Common myeloid progenitor, CD34-positive (primary cell): ENCODE measurements around the gene PKD2.

ENCODE experiments used
- CTCF ChIA-PET: fragments of 350-600 bp; sonication (Branson Sonifier 250); formaldehyde crosslinking; loops from one replicate; lab custom pipeline; 2021; ENCODE audit warnings: antibody characterized with exemption; lab: Charles Lee
- POLR2A ChIA-PET: fragments of 350-600 bp; sonication (Branson Sonifier 250); formaldehyde crosslinking; loops from one replicate; lab custom pipeline; 2021; ENCODE audit warnings: antibody characterized with exemption; lab: Charles Lee
- DNase-seq, 3 donors: peaks; one replicate each; pipeline versions ENCODE4 v3.0.0 to v3.0.0-alpha.2; 2013
- H3K27ac ChIP-seq, 2 experiments: 1 replicate in 1 of 2; 2 replicates in 1 of 2; pipeline ENCODE4 v1.7.0; 2013; ENCODE audit warnings: inconsistent platforms in 2 of 2, low read length in 2 of 2, mild to moderate bottlenecking in 2 of 2, low read depth in 1 of 2, moderate library complexity in 1 of 2; ENCODE audit not compliant: severe bottlenecking in 2 of 2, insufficient read depth in 1 of 2, poor library complexity in 1 of 2
- H3K27me3 ChIP-seq, 5 experiments: replicated peaks in 2 of 5; 1 replicate in 3 of 5; 2 replicates in 2 of 5; pipeline versions ENCODE4 v1.6.1 to v1.7.0; 2013; ENCODE audit warnings: low read length in 4 of 5, mild to moderate bottlenecking in 2 of 5, moderate library complexity in 2 of 5, inconsistent platforms in 1 of 5; ENCODE audit not compliant: insufficient read depth in 5 of 5, control insufficient read depth in 4 of 5
- H3K36me3 ChIP-seq, 4 experiments: 1 replicate in 2 of 4; 2 replicates in 2 of 4; pipeline versions ENCODE4 v1.6.1 to v1.7.0; 2013; ENCODE audit warnings: low read length in 3 of 4, control low read depth in 1 of 4, mild to moderate bottlenecking in 1 of 4; ENCODE audit not compliant: control insufficient read depth in 4 of 4, insufficient read depth in 4 of 4
- H3K4me1 ChIP-seq, 4 experiments: 1 replicate in 3 of 4; 2 replicates in 1 of 4; pipeline versions ENCODE4 v1.6.1 to v1.7.1; 2013; ENCODE audit warnings: low read length in 3 of 4, mild to moderate bottlenecking in 3 of 4, control low read depth in 1 of 4, inconsistent platforms in 1 of 4, moderate library complexity in 1 of 4; ENCODE audit not compliant: control insufficient read depth in 4 of 4, insufficient read depth in 4 of 4; ENCODE audit errors: control extremely low read depth in 1 of 4
- H3K4me3 ChIP-seq, 7 experiments: 1 replicate in 4 of 7; 2 replicates in 3 of 7; pipeline versions ENCODE4 v1.5.1 to v1.7.0; 2013; ENCODE audit warnings: mild to moderate bottlenecking in 7 of 7, low read length in 6 of 7, moderate library complexity in 6 of 7, inconsistent platforms in 2 of 7, low read depth in 2 of 7, control low read depth in 1 of 7; ENCODE audit not compliant: insufficient read depth in 4 of 7, control insufficient read depth in 1 of 7; ENCODE audit errors: extremely low read depth in 1 of 7
- H3K9me3 ChIP-seq, 5 experiments: 1 replicate in 4 of 5; 2 replicates in 1 of 5; pipeline versions ENCODE4 v1.6.1 to v1.7.1; 2013; ENCODE audit warnings: low read length in 4 of 5, mild to moderate bottlenecking in 2 of 5, inconsistent platforms in 1 of 5, low read depth in 1 of 5, moderate library complexity in 1 of 5; ENCODE audit not compliant: control insufficient read depth in 4 of 5, insufficient read depth in 2 of 5; ENCODE audit errors: control extremely low read depth in 1 of 5
- WGBS: methylation state at CpG from one replicate; pipeline ENCODE4 v1.1.5; 2013; ENCODE audit not compliant: insufficient coverage; 5-methylcytosine and 5-hydroxymethylcytosine counted together

Gene PKD2

GRCh38 chr4:88008743-88009171 lies 1.3 kb downstream of the PKD2 start:
- ChIA-PET POLR2A (interaction anchor here (0.6 kb wide), 1 partner anchor 449 kb away, joined by 4 read pairs; no protein-coding TSS in a partner anchor), CTCF (interaction anchor here (3.5 kb wide), 1 partner anchor 13 kb away, joined by 17 read pairs; no protein-coding TSS in a partner anchor)
- no peaks in the 10 kb centered on the region for H3K36me3 ChIP-seq
- H3K27ac ChIP-seq = peak overlapping the region; percentile 62 to 71
- H3K27me3 ChIP-seq = no peaks in the 10 kb centered on the region
- 0% methylated on average over 2 of the region's 5 CpGs for WGBS
- H3K9me3 ChIP-seq = no peaks in the 10 kb centered on the region
- H3K4me1 ChIP-seq = peaks cover 37 to 57% (median 49%) of the 10 kb centered on the region in 4 experiments
- H3K4me3 ChIP-seq = peak overlapping the region in 6 of 7 experiments; percentile 78 to 93 (median 88)
- peak; percentile 33 to 80 (median 72) for DNase-seq

GRCh38 chr4:88009871-88010270 lies 2.4 kb downstream of the PKD2 start:
- WGBS = 76% methylated on average over 3 of the region's 5 CpGs
- H3K27ac ChIP-seq = no peak overlapping the region
- H3K4me3 ChIP-seq = peak overlapping the region in 5 of 7 experiments; percentile 7 to 90 (median 35)
- H3K9me3 ChIP-seq = no peaks in the 10 kb centered on the region
- no peak for DNase-seq
- peaks cover 43 to 68% (median 60%) of the 10 kb centered on the region in 4 experiments for H3K4me1 ChIP-seq
- ChIA-PET CTCF (interaction anchor here (0.6 to 3.5 kb wide), 4 partner anchors 12 to 149 kb away, joined by 3 to 17 read pairs (median 3); no protein-coding TSS in a partner anchor), POLR2A (interaction anchor here (0.6 kb wide), 1 partner anchor 161 kb away, joined by 6 read pairs; no protein-coding TSS in a partner anchor)
- H3K36me3 ChIP-seq = no peaks in the 10 kb centered on the region
- no peaks in the 10 kb centered on the region for H3K27me3 ChIP-seq

- no CpG with 5 or more reads among the region's 2 CpGs for WGBS
- Histone ChIP-seq H3K36me3 (no peaks in the 10 kb centered on the region), H3K27me3 (no peaks in the 10 kb centered on the region), H3K4me1 (peaks cover 45 to 74% (median 65%) of the 10 kb centered on the region in 4 experiments), H3K4me3 (peak overlapping the region in 5 of 7 experiments; percentile 17 to 90 (median 45)), H3K27ac (peak overlapping the region; percentile 9 to 50), H3K9me3 (no peaks in the 10 kb centered on the region)
- ChIA-PET POLR2A (no interaction called here), CTCF (interaction anchor here (0.9 to 3.5 kb wide), 3 partner anchors 11 to 27 kb away, joined by 3 to 17 read pairs (median 3); no protein-coding TSS in a partner anchor)
- peak in 1 of 3 donors; percentile 28 for DNase-seq
Measured at GRCh38 chr4:88010966-88011365, 3.5 kb downstream of the PKD2 start.

GRCh38 chr4:88012647-88013046 lies 5.2 kb downstream of the PKD2 start:
- H3K36me3 ChIP-seq = peaks cover 0 to 3% (median 1%) of the 10 kb centered on the region in 4 experiments
- no peaks in the 10 kb centered on the region for H3K27me3 ChIP-seq
- ChIA-PET POLR2A (interaction anchor here (0.8 to 1.6 kb wide), 2 partner anchors 9 to 27 kb away, joined by 3 read pairs; no protein-coding TSS in a partner anchor), CTCF (interaction anchor here (1.0 to 1.2 kb wide), 2 partner anchors 11 to 34 kb away, joined by 3 read pairs; no protein-coding TSS in a partner anchor)
- H3K4me3 ChIP-seq = peak overlapping the region in 6 of 7 experiments; percentile 33 to 66 (median 43)
- DNase-seq = peak; percentile 74 to 94 (median 87)
- peak overlapping the region; percentile 55 to 73 for H3K27ac ChIP-seq
- H3K9me3 ChIP-seq = no peaks in the 10 kb centered on the region
- H3K4me1 ChIP-seq = peaks cover 45 to 75% (median 63%) of the 10 kb centered on the region in 4 experiments
- WGBS = 0% methylated on average over 1 of the region's 3 CpGs

GRCh38 chr4:88014386-88014905 lies 7.0 kb downstream of the PKD2 start:
- H3K27me3 ChIP-seq = no peaks in the 10 kb centered on the region
- POLR2A ChIA-PET = no interaction called here
- CTCF ChIA-PET = interaction anchor here (1.0 to 1.5 kb wide), 4 partner anchors 8 to 198 kb away, joined by 3 to 7 read pairs (median 4); no protein-coding TSS in a partner anchor
- no peaks in the 10 kb centered on the region for H3K9me3 ChIP-seq
- WGBS = 62% methylated on average over 3 of the region's 3 CpGs
- peak overlapping the region in 1 of 2 experiments; percentile 73 for H3K27ac ChIP-seq
- no peak for DNase-seq
- H3K36me3 ChIP-seq = peaks cover 0 to 8% (median 1%) of the 10 kb centered on the region in 4 experiments
- peak overlapping the region in 1 of 7 experiments; percentile 42 for H3K4me3 ChIP-seq
- peaks cover 36 to 74% (median 61%) of the 10 kb centered on the region in 4 experiments for H3K4me1 ChIP-seq

- POLR2A ChIA-PET = no interaction called here
- WGBS = 96% methylated on average over 9 of the region's 10 CpGs
- Histone ChIP-seq H3K9me3 (no peaks in the 10 kb centered on the region), H3K4me1 (peaks cover 25 to 60% (median 50%) of the 10 kb centered on the region in 4 experiments), H3K27ac (no peak overlapping the region), H3K36me3 (peaks cover 0 to 19% (median 2%) of the 10 kb centered on the region in 4 experiments), H3K27me3 (no peaks in the 10 kb centered on the region), H3K4me3 (no peak overlapping the region)
- no peak for DNase-seq
- CTCF ChIA-PET = interaction anchor here (0.8 to 1.8 kb wide), 5 partner anchors 11 to 30 kb away, joined by 3 to 7 read pairs (median 4); no protein-coding TSS in a partner anchor
Measured at GRCh38 chr4:88015659-88016295, 8.3 kb downstream of the PKD2 start.
